Measurements from ENCODE around the gene INHBE. TPM values are rescaled to one million over a fixed set of nuclear protein-coding genes. Genes with fewer than 3 reads are reported as not detected.
"Not testable (repeated sequence)": the region's sequence is repeated elsewhere in the genome, so short reads cannot be mapped to it uniquely, and the experiment has no call there.

Gene INHBE
- total RNA-seq, 4 donors from 2014 or later: not detected

DNA sequence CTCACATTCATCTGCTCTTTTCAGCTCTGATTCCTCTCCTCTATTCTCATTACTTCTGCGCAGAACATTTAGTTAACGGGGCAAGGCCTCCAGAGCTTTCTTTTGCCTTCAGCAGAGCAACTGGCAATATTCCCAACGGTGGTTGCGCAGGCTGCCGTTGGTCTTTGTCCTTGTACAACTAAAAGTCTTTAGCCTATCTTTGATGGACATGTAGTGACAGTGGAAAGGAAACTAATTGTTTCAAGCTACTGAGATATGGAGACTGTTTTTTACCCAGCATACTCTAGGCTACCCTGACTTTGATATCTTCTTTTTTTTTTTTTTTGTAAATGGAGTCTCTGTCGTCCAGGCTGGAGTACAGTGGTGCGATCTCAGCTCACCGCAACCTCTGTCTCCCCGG is 36.9 kb upstream of the INHBE start:
- no peak for TF ChIP-seq POLR2A (IDR thresholded peaks at IDR 0.05)
- Histone ChIP-seq H3K27me3 (no peaks in the 10 kb centered on the region), H3K27ac (no peak overlapping the region), H3K36me3 (no peaks in the 10 kb centered on the region), H3K4me1 (no peaks in the 10 kb centered on the region), H3K4me3 (no peak overlapping the region), H3K9me3 (no peaks in the 10 kb centered on the region)
- intact Hi-C loops (cut with DNase I; ENCODE audit: low total_unique reads): no loop called here
- DNase-seq: no peak

DNA sequence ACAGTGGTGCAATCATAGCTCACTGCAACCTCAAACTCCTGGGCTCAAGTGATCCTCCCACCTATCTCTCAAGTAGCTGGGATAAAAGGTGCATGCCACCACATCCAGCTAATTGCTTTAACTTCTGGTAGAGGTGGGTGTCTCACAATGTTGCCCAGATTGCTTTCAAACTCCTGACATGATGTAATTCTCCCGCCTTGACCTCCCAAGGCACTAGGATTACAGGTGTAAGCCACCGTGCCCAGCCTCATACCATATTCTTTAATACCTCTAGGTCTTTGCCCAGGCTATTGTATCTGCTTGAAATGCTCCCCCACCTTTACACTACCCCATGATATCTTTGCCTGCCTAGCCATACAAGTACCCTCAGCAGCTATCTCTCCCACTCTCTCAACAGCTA is 35.6 kb upstream of the INHBE start:
- Histone ChIP-seq H3K36me3 (no peaks in the 10 kb centered on the region), H3K9me3 (no peaks in the 10 kb centered on the region), H3K4me3 (no peak overlapping the region), H3K27ac (no peak overlapping the region), H3K4me1 (no peaks in the 10 kb centered on the region), H3K27me3 (no peaks in the 10 kb centered on the region)
- DNase-seq: no peak
- intact Hi-C loops (cut with DNase I; ENCODE audit: low total_unique reads): no loop called here
- TF ChIP-seq, protein P1, sequence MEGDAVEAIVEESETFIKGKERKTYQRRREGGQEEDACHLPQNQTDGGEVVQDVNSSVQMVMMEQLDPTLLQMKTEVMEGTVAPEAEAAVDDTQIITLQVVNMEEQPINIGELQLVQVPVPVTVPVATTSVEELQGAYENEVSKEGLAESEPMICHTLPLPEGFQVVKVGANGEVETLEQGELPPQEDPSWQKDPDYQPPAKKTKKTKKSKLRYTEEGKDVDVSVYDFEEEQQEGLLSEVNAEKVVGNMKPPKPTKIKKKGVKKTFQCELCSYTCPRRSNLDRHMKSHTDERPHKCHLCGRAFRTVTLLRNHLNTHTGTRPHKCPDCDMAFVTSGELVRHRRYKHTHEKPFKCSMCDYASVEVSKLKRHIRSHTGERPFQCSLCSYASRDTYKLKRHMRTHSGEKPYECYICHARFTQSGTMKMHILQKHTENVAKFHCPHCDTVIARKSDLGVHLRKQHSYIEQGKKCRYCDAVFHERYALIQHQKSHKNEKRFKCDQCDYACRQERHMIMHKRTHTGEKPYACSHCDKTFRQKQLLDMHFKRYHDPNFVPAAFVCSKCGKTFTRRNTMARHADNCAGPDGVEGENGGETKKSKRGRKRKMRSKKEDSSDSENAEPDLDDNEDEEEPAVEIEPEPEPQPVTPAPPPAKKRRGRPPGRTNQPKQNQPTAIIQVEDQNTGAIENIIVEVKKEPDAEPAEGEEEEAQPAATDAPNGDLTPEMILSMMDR (IDR thresholded peaks at IDR 0.05): no peak
- no peak for TF ChIP-seq POLR2A (IDR thresholded peaks at IDR 0.05)

DNA sequence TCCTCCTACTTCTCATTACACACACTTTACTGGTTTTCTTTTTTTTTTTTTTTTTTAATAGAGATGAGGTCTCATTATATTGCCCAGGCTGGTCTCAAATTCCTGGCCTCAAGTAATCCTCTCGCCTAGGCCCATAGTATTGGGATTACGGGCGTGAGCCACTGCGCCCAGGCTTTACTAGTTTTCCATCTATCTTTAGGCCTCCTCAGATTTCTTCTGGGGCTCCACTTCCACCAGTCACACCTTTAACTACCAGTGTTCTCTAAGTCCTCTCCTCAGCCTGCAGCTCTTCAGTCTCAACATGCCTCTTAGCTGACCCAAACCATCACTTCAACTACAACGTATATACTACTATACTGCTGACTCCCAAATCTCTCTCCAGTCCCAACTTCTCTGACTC is 34.6 kb upstream of the INHBE start:
- Histone ChIP-seq H3K9me3 (no peaks in the 10 kb centered on the region), H3K27me3 (no peaks in the 10 kb centered on the region), H3K36me3 (no peaks in the 10 kb centered on the region), H3K4me1 (no peaks in the 10 kb centered on the region), H3K27ac (no peak overlapping the region), H3K4me3 (no peak overlapping the region)
- TF ChIP-seq POLR2A (IDR thresholded peaks at IDR 0.05): no peak
- TF ChIP-seq, protein P1 (IDR thresholded peaks at IDR 0.05): no peak
- intact Hi-C loops (cut with DNase I; ENCODE audit: low total_unique reads): no loop called here
- DNase-seq: no peak

DNA sequence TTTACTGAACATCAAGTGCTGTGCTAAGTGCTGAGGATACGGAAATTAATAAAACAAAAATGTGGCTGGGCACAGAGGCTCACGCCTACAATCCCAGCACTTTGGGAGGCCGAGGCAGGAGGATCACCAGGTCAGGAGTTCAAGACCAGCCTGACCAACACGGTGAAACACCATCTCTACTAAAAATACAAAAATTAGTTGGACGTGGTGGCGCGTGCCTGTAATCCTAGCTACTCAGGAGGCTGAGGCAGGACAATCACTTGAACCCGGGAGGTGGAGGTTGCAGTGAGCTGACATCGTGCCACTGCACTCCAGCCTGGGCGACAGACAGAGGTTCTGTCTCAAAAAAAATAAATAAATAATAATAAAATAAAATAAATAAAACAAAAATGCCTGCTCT is 28.2 kb upstream of the INHBE start:
- H3K36me3 ChIP-seq; H3K27ac ChIP-seq; H3K9me3 ChIP-seq; H3K27me3 ChIP-seq; H3K4me1 ChIP-seq; H3K4me3 ChIP-seq; intact Hi-C loops (cut with DNase I; ENCODE audit: low total_unique reads): not testable (repeated sequence)
- DNase-seq: peak in 1 of 2 donors; percentile 4

DNA sequence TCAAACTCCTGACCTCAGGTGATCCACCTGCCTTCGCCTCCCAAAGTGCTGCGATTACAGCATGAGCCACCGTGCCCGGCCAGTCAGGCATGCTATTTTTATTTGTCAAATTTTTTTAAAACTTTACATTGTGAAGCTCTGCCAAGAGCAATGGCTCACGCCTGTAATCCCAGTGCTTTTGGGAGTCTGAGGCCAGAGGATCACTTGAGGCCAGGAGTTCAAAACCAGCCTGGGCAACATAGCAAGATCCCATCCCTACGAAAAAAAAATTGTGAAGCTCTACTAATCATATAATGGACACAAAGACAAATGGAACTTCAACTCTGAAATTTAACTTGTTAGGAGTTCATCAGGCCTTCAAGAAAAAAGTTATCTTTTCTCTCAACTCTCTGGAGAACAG is 26.1 kb upstream of the INHBE start:
- Histone ChIP-seq H3K4me3 (no peak overlapping the region), H3K27me3 (no peaks in the 10 kb centered on the region), H3K4me1 (peaks cover 0 to 9% of the 10 kb centered on the region in 2 donors), H3K27ac (peak overlapping the region in 1 of 2 donors; percentile 94), H3K36me3 (no peaks in the 10 kb centered on the region), H3K9me3 (no peaks in the 10 kb centered on the region)
- TF ChIP-seq, protein P1 (IDR thresholded peaks at IDR 0.05): no peak
- no peak for TF ChIP-seq POLR2A (IDR thresholded peaks at IDR 0.05)
- DNase-seq: peak in 1 of 2 donors; percentile 4
- intact Hi-C loops (cut with DNase I; ENCODE audit: low total_unique reads): no loop called here

DNA sequence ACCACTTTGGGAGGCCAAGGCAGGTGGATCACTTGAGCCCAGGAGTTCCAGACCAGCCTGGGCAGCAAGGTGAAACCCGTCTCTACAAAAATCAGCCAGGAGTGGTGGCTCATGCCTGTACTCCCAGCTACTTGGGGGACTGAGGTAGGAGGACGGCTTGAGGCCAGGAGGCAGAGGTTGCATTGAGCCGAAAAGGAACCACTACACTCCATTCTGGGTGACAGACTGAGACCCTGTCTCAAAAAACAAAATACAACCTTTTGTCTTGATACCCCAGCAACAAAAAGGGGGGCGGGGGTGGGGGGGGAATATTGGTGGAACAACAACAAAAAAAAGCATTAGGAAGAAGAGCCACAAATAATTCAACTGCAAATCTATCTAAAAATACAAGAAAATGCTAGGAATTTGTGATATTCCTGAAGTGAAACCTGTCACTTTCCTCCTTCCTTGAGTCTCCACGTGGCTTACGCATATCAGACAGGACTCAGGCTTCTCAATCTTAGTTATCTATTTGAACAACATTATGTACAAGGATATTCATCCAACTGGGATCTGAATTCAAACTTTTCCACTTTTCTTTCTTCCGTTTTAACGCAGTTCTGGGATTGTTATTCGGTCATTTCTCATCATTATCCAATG is 25.5 kb upstream of the INHBE start:
- DNase-seq: no peak

More for the DNA sequence above, 25.5 kb upstream of the INHBE start:
- Histone ChIP-seq H3K4me1 (peaks cover 0 to 9% of the 10 kb centered on the region in 2 donors), H3K36me3 (no peaks in the 10 kb centered on the region), H3K4me3 (peak overlapping the region; percentile 64 to 74), H3K9me3 (no peaks in the 10 kb centered on the region), H3K27me3 (no peaks in the 10 kb centered on the region), H3K27ac (peak overlapping the region; percentile 94 to 96)
- TF ChIP-seq POLR2A (IDR thresholded peaks at IDR 0.05): no peak
- TF ChIP-seq, protein P1 (IDR thresholded peaks at IDR 0.05): no peak
- intact Hi-C loops (cut with DNase I; ENCODE audit: low total_unique reads): no loop called here

Data from uterus (tissue), 4 donors.